NCI-H1417 (cell line): ENCODE measurements around the gene COX4I2.
"Not testable (repeated sequence)": the region's sequence is repeated elsewhere in the genome, so short reads cannot be mapped to it uniquely, and the experiment has no call there.

Source experiments
- DNase-seq, 3 experiments: peaks; one replicate each; lab custom pipeline; 2025; lab: John Stamatoyannopoulos, UW

Gene COX4I2

GRCh38 chr20:31637660-31638059 lies at the start of gene COX4I2:
Gene COX4I2 (plus strand): TSS chr20:31637912. CDS start chr20:31639018, 1,106 bp downstream.
- DNase-seq, result no peak

- no peak for DNase-seq
These were observed 46.9 kb upstream of the COX4I2 start for GRCh38 chr20:31590717-31591225.

GRCh38 chr20:31593221-31594001 lies 44.3 kb upstream of the COX4I2 start:
- peak in 2 of 3 experiments; percentile 32 to 55 for DNase-seq

- DNase-seq, result no peak
These were observed 43.6 kb upstream of the COX4I2 start for GRCh38 chr20:31594002-31594557.

GRCh38 chr20:31594558-31595379 lies 42.9 kb upstream of the COX4I2 start:
- peak in 2 of 3 experiments; percentile 15 to 46 for DNase-seq

- no peak for DNase-seq
These were observed 42.4 kb upstream of the COX4I2 start for GRCh38 chr20:31595380-31595653.

- peak in 1 of 3 experiments; percentile 59 for DNase-seq
These were observed 41.9 kb upstream of the COX4I2 start for GRCh38 chr20:31595654-31596411.

- DNase-seq, result not testable (repeated sequence)
These were observed 41.3 kb upstream of the COX4I2 start for GRCh38 chr20:31596412-31596715.

- peak; percentile 44 to 81 (median 55) for DNase-seq
These were observed 40.8 kb upstream of the COX4I2 start for GRCh38 chr20:31596831-31597480.

GRCh38 chr20:31597481-31597855 lies 40.2 kb upstream of the COX4I2 start:
- DNase-seq, result no peak

- no peak for DNase-seq
These were observed 35.3 kb upstream of the COX4I2 start for GRCh38 chr20:31602431-31602778.

GRCh38 chr20:31602779-31603441 lies 34.8 kb upstream of the COX4I2 start:
- DNase-seq, result peak in 2 of 3 experiments; percentile 39 to 52

- DNase-seq, result peak; percentile 99 to 100 (median 100)
These were observed 33.7 kb upstream of the COX4I2 start for GRCh38 chr20:31603822-31604566.

GRCh38 chr20:31604567-31605030 lies 33.1 kb upstream of the COX4I2 start:
- DNase-seq, result no peak

- DNase-seq, result peak; percentile 98 to 100 (median 99)
These were observed 32.4 kb upstream of the COX4I2 start, which contains the start of gene ID1 for GRCh38 chr20:31605031-31605901. Gene ID1 (plus strand): TSS chr20:31605289. CDS start chr20:31605388, 99 bp downstream.

- DNase-seq, result peak; percentile 52 to 82 (median 74)
These were observed 31.6 kb upstream of the COX4I2 start for GRCh38 chr20:31605902-31606803.

- peak; percentile 72 to 88 (median 80) for DNase-seq
These were observed 30.7 kb upstream of the COX4I2 start for GRCh38 chr20:31606804-31607639.
